B cell (primary cell): Measurements from ENCODE around the gene PRRC1. TPM values are rescaled to one million over a fixed set of nuclear protein-coding genes. Genes with fewer than 3 reads are reported as not detected.

Experiments used
- ATAC-seq: fragments of 200-7000 bp; cut with Tn5 transposase; one replicate; pipeline ENCODE4 v1.10.0; 2021; ENCODE audit warnings: low read depth, mild to moderate bottlenecking, moderate number of reproducible peaks, moderate library complexity
- CTCF ChIA-PET: fragments of 350-600 bp; sonication (Branson Sonifier 250); formaldehyde crosslinking; loops from one replicate; lab custom pipeline; 2021; ENCODE audit warnings: antibody characterized with exemption, inconsistent platforms; lab: Charles Lee
- POLR2A ChIA-PET: fragments of 350-600 bp; sonication (Branson Sonifier 250); formaldehyde crosslinking; loops from one replicate; lab custom pipeline; 2021; ENCODE audit warnings: antibody characterized with exemption; lab: Charles Lee
- DNase-seq: peaks from one replicate; pipeline ENCODE4 v3.0.0; 2013
- H2AFZ ChIP-seq: 2 replicates; pipeline ENCODE4 v1.6.1; 2012; ENCODE audit warnings: mild to moderate bottlenecking, low read depth, low read length; ENCODE audit not compliant: insufficient read depth, poor library complexity, severe bottlenecking
- H3K27ac ChIP-seq, 2 donors: 1 replicate in 1 of 2; 2 replicates in 1 of 2; pipeline ENCODE4 v1.5.1; 2012 to 2013; ENCODE audit warnings: low read length in 2 of 2, mild to moderate bottlenecking in 2 of 2, moderate library complexity in 1 of 2
- H3K27me3 ChIP-seq, 4 experiments: fragments of 200-600 bp in 1 of 4; sonication (generic) in 1 of 4; replicated peaks in 1 of 4; 1 replicate in 2 of 4; 2 replicates in 2 of 4; pipeline versions ENCODE4 v1.6.1 to v1.7.0; 2013 to 2016; ENCODE audit warnings: low read length in 3 of 4, mild to moderate bottlenecking in 2 of 4, mixed read lengths in 1 of 4, moderate library complexity in 1 of 4; ENCODE audit not compliant: insufficient read depth in 4 of 4, control insufficient read depth in 3 of 4; ENCODE audit errors: control extremely low read depth in 1 of 4
- H3K36me3 ChIP-seq, 2 experiments: replicated peaks in 1 of 2; 1 replicate in 1 of 2; 2 replicates in 1 of 2; pipeline versions ENCODE4 v1.6.1 to v1.7.1; 2013; ENCODE audit warnings: low read length in 1 of 2; ENCODE audit not compliant: insufficient read depth in 2 of 2, control insufficient read depth in 1 of 2; ENCODE audit errors: control extremely low read depth in 1 of 2, extremely low read depth in 1 of 2
- H3K4me1 ChIP-seq, 2 donors: fragments of 200-600 bp in 1 of 2; sonication (generic) in 1 of 2; 1 replicate in 1 of 2; 2 replicates in 1 of 2; pipeline versions ENCODE4 v1.5.1 to v1.6.1; 2013 to 2017; ENCODE audit warnings: low read length in 2 of 2; ENCODE audit not compliant: control insufficient read depth in 2 of 2, insufficient read depth in 2 of 2
- H3K4me2 ChIP-seq: replicated peaks from 2 replicates; pipeline ENCODE3; 2012; ENCODE audit warnings: mild to moderate bottlenecking, low read depth, low read length; ENCODE audit not compliant: poor library complexity, severe bottlenecking
- H3K4me3 ChIP-seq, 5 experiments: fragments of 200-600 bp in 1 of 5; sonication (generic) in 1 of 5; 1 replicate in 3 of 5; 2 replicates in 2 of 5; pipeline versions ENCODE4 v1.5.1 to v1.7.0; 2011 to 2016; ENCODE audit warnings: low read length in 4 of 5, mild to moderate bottlenecking in 4 of 5, low read depth in 2 of 5, control low read depth in 1 of 5, moderate library complexity in 1 of 5; ENCODE audit not compliant: insufficient read depth in 1 of 5; ENCODE audit errors: control extremely low read depth in 1 of 5, extremely low read depth in 1 of 5
- H3K79me2 ChIP-seq: fragments of 200-600 bp; sonication (generic); one replicate; pipeline ENCODE4 v1.6.0; 2016; ENCODE audit warnings: low read length; ENCODE audit not compliant: control insufficient read depth, insufficient read depth
- H3K9ac ChIP-seq: fragments of 200-600 bp; sonication (generic); 2 replicates; pipeline ENCODE4 v1.6.1; 2017; ENCODE audit warnings: mild to moderate bottlenecking, low read length, moderate library complexity
- H3K9me3 ChIP-seq, 3 donors: one replicate each; pipeline versions ENCODE4 v1.6.1 to v1.7.1; 2013; ENCODE audit warnings: low read length in 2 of 3; ENCODE audit not compliant: control insufficient read depth in 2 of 3, insufficient read depth in 1 of 3; ENCODE audit errors: control extremely low read depth in 1 of 3
- H4K20me1 ChIP-seq: 2 replicates; pipeline ENCODE4 v1.6.0; 2012; ENCODE audit warnings: mild to moderate bottlenecking, low read length; ENCODE audit not compliant: insufficient read depth, control insufficient read depth, poor library complexity, severe bottlenecking
- H3K27ac Mint-ChIP-seq: one replicate; pipeline ENCODE4 v1.8.0; 2021; ENCODE audit warnings: mixed read lengths
- H3K27me3 Mint-ChIP-seq: one replicate; pipeline ENCODE4 v1.8.0; 2021; ENCODE audit warnings: mixed read lengths
- H3K4me1 Mint-ChIP-seq: one replicate; pipeline ENCODE4 v1.8.0; 2021; ENCODE audit warnings: mixed read lengths
- H3K4me3 Mint-ChIP-seq: one replicate; pipeline ENCODE4 v1.8.0; 2021; ENCODE audit warnings: mixed read lengths
- H3K9me3 Mint-ChIP-seq: one replicate; pipeline ENCODE4 v1.8.0; 2022; ENCODE audit warnings: mixed read lengths; ENCODE audit not compliant: insufficient read depth
- EZH2 ChIP-seq: IDR thresholded peaks from 2 replicates; pipeline ENCODE4 v1.6.1; 2012; ENCODE audit warnings: borderline replicate concordance, low read depth, mild to moderate bottlenecking, moderate library complexity, low read length; ENCODE audit not compliant: insufficient read depth, poor library complexity, severe bottlenecking
- WGBS: methylation state at CpG from one replicate; pipeline ENCODE4 v1.1.5; 2013; ENCODE audit warnings: missing lambda C conversion rate; ENCODE audit not compliant: insufficient coverage; 5-methylcytosine and 5-hydroxymethylcytosine counted together
- intact Hi-C: fragments of 100-400 bp; cut with micrococcal nuclease; formaldehyde crosslinking; loops from one replicate; pipeline ENCODE4 v1.10.0; 2022
- polyA plus RNA-seq: library from polyadenylated mRNA; depleted of rRNA; stranded (reverse); fragments of >200 nt; gene quantifications from 2 replicates; pipeline ENCODE4 v1.2.3, GENCODE V29; 2012
- total RNA-seq, 2 donors: library from RNA; stranded (reverse); fragments of 120-200 nt in 1 of 2; gene quantifications; 1 replicate in 1 of 2; 2 replicates in 1 of 2; pipeline versions ENCODE4 v1.2.3 to v1.2.4, GENCODE V29; 2013 to 2022
- TF ChIP-seq, protein P1 (sequence below): fragments of 200-600 bp; IDR thresholded peaks from one replicate; pipeline ENCODE4 v1.8.0; 2022; ENCODE audit warnings: antibody characterized with exemption, mild to moderate bottlenecking

Gene PRRC1
- total and polyA plus RNA-seq, 2 donors (not counting 1 experiment from before 2014, with no cell fraction given) = 9.7 to 35.5 TPM

DNA sequence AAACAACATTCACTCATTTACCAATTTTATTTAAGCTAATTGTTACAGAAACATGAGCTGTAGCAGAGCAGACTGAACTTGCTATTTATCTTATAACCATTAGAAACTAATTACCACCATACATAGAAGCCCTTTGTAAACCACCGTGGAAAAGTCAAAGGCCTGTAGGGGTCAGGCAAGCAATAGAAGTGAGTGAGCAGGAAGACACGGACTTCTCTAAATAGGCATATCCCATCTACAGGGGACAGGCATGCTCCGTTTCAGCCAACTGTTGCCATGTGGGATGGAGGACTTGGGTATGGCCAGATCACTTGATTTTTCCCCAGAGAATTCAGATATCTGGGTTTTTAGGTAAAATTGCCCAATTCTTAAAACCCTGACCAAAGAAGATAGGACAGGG lies 44.8 kb downstream of the PRRC1 start:
- CTCF ChIA-PET = interaction anchor here (0.6 to 3.6 kb wide), 4 partner anchors 9 to 1113 kb away, joined by 3 to 27 read pairs (median 16); no protein-coding TSS in a partner anchor
- Histone ChIP-seq H3K27ac (no peak overlapping the region), H3K9me3 (no peaks in the 10 kb centered on the region), H3K9ac (no peak overlapping the region), H3K4me3 (no peak overlapping the region), H3K27me3 (no peaks in the 10 kb centered on the region), H3K4me1 (no peaks in the 10 kb centered on the region), H3K36me3 (no peaks in the 10 kb centered on the region), H3K79me2 (no peaks in the 10 kb centered on the region), H2AFZ (no peak overlapping the region), H4K20me1 (no peaks in the 10 kb centered on the region), H3K4me2 (no peak overlapping the region)
- no peak for TF ChIP-seq EZH2
- TF ChIP-seq, protein P1, sequence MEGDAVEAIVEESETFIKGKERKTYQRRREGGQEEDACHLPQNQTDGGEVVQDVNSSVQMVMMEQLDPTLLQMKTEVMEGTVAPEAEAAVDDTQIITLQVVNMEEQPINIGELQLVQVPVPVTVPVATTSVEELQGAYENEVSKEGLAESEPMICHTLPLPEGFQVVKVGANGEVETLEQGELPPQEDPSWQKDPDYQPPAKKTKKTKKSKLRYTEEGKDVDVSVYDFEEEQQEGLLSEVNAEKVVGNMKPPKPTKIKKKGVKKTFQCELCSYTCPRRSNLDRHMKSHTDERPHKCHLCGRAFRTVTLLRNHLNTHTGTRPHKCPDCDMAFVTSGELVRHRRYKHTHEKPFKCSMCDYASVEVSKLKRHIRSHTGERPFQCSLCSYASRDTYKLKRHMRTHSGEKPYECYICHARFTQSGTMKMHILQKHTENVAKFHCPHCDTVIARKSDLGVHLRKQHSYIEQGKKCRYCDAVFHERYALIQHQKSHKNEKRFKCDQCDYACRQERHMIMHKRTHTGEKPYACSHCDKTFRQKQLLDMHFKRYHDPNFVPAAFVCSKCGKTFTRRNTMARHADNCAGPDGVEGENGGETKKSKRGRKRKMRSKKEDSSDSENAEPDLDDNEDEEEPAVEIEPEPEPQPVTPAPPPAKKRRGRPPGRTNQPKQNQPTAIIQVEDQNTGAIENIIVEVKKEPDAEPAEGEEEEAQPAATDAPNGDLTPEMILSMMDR = no peak
- WGBS = no CpG with 5 or more reads among the region's 3 CpGs
- H3K4me3 Mint-ChIP-seq = no peak overlapping the region
- H3K4me1 Mint-ChIP-seq = peaks cover 3% of the 10 kb centered on the region
- peaks cover 3% of the 10 kb centered on the region for H3K27me3 Mint-ChIP-seq
- POLR2A ChIA-PET = no interaction called here
- intact Hi-C loops = loop anchor here (10.0 kb wide), 1 partner anchor 1343 kb away; no protein-coding TSS in a partner anchor
- DNase-seq (no peak), ATAC-seq (no peak)
- H3K27ac Mint-ChIP-seq = no peak overlapping the region
- H3K9me3 Mint-ChIP-seq = no peaks in the 10 kb centered on the region

DNA sequence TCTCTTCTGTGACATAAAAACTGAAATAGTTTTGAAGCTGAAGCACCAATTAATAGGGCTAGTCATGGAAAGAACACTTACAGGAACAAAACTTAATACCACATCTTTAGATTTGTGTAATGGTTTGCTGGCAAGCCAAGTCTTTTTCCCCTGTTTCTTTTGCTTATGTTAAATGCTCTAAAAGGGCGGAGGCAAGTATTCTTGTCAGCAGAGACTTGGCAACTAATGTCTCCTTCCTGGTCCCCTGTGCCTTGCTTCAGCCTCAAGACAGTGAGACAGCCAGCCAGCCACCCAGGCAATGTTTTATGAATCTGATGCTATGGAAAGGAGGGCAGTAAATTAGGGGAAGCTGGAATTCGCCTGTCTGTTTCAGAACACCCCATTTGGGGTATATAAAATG lies 45.7 kb downstream of the PRRC1 start:
- no peaks in the 10 kb centered on the region for H3K4me1 ChIP-seq
- H3K27ac ChIP-seq = no peak overlapping the region
- intact Hi-C loops = loop anchor here (10.0 kb wide), 1 partner anchor 1342 kb away; no protein-coding TSS in a partner anchor
- H3K4me3 ChIP-seq = no peak overlapping the region
- H3K79me2 ChIP-seq = no peaks in the 10 kb centered on the region
- Mint-ChIP-seq H3K4me3 (no peak overlapping the region), H3K4me1 (peaks cover 6% of the 10 kb centered on the region), H3K27me3 (peaks cover 5% of the 10 kb centered on the region), H3K27ac (no peak overlapping the region), H3K9me3 (no peaks in the 10 kb centered on the region)
- ATAC-seq = no peak
- H2AFZ ChIP-seq = no peak overlapping the region
- H3K36me3 ChIP-seq = no peaks in the 10 kb centered on the region
- TF ChIP-seq, protein P1 = no peak
- TF ChIP-seq EZH2 = no peak
- no peaks in the 10 kb centered on the region for H4K20me1 ChIP-seq
- no peak overlapping the region for H3K4me2 ChIP-seq
- ChIA-PET CTCF (interaction anchor here (1.2 to 3.6 kb wide), 8 partner anchors 10 to 1112 kb away, joined by 3 to 27 read pairs (median 14); no protein-coding TSS in a partner anchor), POLR2A (no interaction called here)
- DNase-seq = no peak
- H3K9ac ChIP-seq = no peak overlapping the region
- 76% methylated on average over 2 of the region's 2 CpGs for WGBS
- no peaks in the 10 kb centered on the region for H3K9me3 ChIP-seq
- no peaks in the 10 kb centered on the region for H3K27me3 ChIP-seq
